Stimulated activated naive CD4-positive, alpha-beta T cell treated with Interleukin-2 at 50 U/mL for 16 hours (primary cell): ENCODE results near the gene WDR89.
A peak's percentile ranks its signal among the peaks of the same experiment; 100 is the strongest.
"Not testable (repeated sequence)": the region's sequence is repeated elsewhere in the genome, so short reads cannot be mapped to it uniquely, and the experiment has no call there.

Source experiments
- DNase-seq: peaks from one replicate; lab custom pipeline; 2025; lab: John Stamatoyannopoulos, UW

The WDR89 gene

DNA sequence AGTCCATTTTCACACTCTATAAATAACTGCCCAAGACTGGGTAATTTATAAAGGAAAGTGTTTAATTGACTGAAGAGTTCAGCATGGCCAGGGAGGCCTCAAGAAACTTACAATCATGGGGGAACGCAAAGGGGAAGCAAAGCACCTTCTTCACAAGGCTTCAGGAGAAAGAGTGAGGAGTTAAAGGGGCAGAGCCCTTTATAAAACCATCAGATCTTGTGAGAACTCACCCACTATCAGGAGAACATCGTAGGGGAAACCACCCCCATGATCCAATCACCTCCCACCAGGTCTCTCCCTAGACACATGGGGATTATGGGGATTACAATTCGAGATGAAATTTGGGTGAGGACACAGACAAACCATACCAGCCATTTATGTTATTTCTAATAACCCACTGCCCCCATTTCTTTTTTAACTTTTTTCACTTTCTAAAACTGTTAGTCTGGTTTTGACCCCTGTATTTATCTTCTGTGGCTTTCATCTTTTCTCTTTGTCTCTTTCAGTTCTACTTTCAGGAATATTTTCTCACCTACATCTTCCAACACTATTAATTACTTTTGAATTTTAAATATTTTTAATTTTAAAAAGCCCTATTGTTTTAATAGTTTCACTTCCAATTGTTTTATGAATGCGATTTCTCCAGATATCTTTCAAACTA lies 44.5 kb downstream of the WDR89 start:
- DNase-seq, result no peak

- DNase-seq, result no peak
Measured at GRCh38 chr14:63594455-63595372, 47.0 kb downstream of the WDR89 start.

- not testable (repeated sequence) for DNase-seq
Measured at GRCh38 chr14:63583046-63583445, 58.6 kb downstream of the WDR89 start.

- no peak for DNase-seq
Measured at GRCh38 chr14:63581491-63581890, 60.2 kb downstream of the WDR89 start.

DNA sequence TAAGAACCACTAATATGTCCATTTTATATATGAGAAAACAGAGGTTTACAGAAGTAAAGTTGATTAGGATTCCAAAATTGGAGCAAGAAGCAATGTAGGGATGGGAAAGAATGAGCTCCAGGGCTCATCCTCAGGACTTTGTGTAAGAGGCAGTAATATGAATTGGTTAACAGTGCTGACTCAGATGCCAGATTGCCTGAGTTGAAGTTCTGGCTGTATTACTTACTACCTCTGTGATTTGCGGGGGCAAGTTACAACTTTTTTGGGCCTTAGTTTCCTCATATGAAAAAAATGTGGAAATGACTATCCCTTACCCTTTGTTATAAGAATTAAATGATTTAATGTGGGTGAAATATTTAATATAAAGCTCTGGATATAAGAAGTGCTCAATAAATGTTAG lies 63.4 kb downstream of the WDR89 start:
- no peak for DNase-seq

DNA sequence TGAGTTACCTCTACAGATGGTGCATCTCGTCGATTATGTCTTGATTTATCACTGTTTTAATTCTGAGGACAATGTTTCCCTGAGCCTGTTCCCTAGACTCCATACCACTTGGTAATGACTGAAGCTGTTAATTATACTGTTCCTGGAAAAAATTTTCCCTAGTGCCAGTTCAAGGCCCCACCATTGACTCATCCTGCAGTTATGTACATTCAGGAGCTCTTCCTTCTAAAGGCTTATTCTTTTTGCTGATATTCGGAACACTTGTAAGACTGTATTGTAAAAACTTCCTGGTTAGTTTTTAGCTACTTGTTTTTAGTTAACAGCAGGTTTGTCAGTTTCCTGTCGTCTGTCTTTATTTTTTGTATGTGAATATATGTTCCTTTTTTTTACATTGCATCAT lies 68.1 kb downstream of the WDR89 start:
- DNase-seq, result no peak

GRCh38 chr14:63565448-63565847 lies 76.2 kb downstream of the WDR89 start:
- no peak for DNase-seq

DNA sequence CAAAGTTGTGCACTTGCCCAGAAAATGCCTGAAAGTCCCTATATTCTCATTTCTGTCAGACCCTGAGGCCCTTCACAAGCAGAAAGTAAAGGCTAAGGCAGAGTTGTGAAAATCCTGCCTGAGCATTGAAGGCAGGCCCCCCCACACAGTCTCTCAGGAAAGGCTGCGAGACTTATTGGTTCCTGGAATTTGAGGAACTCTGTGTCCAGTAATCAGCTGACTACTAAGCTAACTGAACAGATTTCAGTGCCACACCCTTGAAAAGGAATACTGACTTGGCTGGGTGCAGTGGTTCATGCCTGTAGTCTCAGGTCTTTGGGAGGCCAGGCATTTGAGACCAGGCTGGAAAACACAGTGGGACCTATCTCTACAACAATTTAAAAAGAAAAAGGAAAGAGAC lies 77.4 kb downstream of the WDR89 start:
- DNase-seq, result no peak

- no peak for DNase-seq
Measured at GRCh38 chr14:63563370-63564026, 78.2 kb downstream of the WDR89 start.

DNA sequence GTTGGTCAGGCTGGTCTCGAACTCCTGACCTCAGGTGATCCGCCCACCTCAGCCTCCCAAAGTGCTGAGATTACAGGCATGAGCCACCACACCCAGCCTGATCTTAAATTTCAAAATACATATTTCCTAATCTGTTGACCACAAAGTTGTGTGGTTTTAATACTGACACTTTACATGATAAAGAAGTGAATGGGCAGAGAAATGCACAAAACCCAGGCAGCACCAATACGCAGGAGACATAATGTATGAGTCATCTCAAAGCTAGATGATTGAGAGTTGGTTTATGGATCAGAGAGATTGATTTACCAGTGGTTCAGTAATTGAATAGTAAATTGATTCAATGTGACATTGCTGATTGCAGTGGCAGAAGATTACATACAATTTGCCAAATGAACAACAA lies 79.3 kb downstream of the WDR89 start:
- DNase-seq, result no peak

- DNase-seq, result peak; percentile 2
Measured at GRCh38 chr14:63555572-63555971, 86.1 kb downstream of the WDR89 start.

DNA sequence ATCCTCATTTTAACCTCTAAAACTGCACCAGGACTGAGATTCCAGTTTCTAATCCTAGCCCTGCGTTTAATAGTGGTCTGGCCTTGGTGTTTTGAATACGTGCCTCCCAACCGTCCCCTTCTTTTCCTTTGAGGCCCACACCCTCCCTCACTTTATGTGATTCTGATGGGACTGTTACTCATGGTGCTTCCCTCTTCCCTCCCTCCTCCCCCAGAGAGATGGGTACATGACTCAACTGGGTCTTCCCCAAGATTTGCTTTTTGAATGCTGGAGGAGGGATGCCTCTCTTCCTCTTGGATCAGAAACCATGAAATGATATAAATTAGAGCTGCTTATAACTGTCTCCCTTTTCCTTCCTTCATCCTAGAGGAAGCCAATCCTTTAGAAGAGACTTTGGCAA lies 90.3 kb downstream of the WDR89 start:
- no peak for DNase-seq

DNA sequence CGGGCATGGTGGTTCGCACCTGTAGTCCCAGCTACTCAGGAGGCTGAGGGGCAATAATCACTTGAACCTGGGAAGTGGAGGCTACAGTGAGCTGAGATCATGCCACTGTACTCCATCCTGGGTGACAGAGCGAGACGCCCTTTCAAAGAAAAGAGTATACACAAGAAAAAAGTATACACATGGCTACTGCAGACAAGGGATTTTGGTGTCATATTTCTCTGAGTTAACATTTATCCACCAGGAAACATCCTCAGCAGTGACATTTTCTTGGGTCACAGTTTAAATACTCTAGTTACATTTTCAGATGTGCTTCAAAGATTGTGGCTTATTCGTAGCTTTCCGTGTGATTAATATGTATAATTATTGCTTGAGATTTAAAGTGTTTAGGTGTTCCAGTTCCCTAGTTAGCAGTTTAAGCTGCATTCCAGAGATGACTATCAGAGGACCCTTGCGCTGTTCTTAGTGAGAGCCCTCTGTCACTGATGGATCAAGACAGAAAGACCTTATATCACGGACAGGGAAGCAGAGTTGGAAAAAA lies 93.8 kb downstream of the WDR89 start:
- DNase-seq, result no peak
